Endothelial cell of umbilical vein (primary cell): Measurements from ENCODE around the gene SAP30. TPM values are rescaled to one million over a fixed set of nuclear protein-coding genes. Genes with fewer than 3 reads are reported as not detected.

Experiments used
- BruUV-seq: library from RNA; stranded (reverse); fragments of 400-500 nt; replicated peaks from 2 replicates; lab custom pipeline; 2021; lab: Mats Ljungman, UMichigan
- CTCF ChIA-PET: fragments of 300-600, 350-600 bp; sonication (Branson Sonifier 250); formaldehyde crosslinking; loops from one replicate; lab custom pipeline; 2021; ENCODE audit warnings: antibody characterized with exemption, inconsistent platforms; lab: Charles Lee
- POLR2A ChIA-PET: fragments of 300-600, 350-600 bp; sonication (Branson Sonifier 250); formaldehyde crosslinking; loops from one replicate; lab custom pipeline; 2021; ENCODE audit warnings: antibody characterized with exemption, inconsistent platforms; lab: Charles Lee
- DNase-seq: peaks from one replicate; pipeline ENCODE4 v3.0.0-alpha.2; 2011; ENCODE audit warnings: low read depth, low spot score
- FAIRE-seq: peaks from 2 replicates; lab custom pipeline; 2011; peaks lifted over from hg19 to GRCh38; lab: Jason Lieb, UNC
- H2AFZ ChIP-seq: 2 replicates; pipeline ENCODE4 v1.6.0; 2012; ENCODE audit warnings: low read depth, low read length, control low read depth, inconsistent platforms
- H3K27ac ChIP-seq: 2 replicates; pipeline ENCODE4 v1.5.1; 2011; ENCODE audit warnings: low read depth, mild to moderate bottlenecking, control low read depth, low read length, moderate library complexity; ENCODE audit not compliant: insufficient read depth
- H3K27me3 ChIP-seq, 2 experiments: 2 replicates each; pipeline versions ENCODE4 v1.6.0 to v1.6.1; 2011; ENCODE audit warnings: low read length in 2 of 2, mixed read lengths in 1 of 2; ENCODE audit not compliant: control insufficient read depth in 2 of 2, insufficient read depth in 2 of 2
- H3K36me3 ChIP-seq, 2 experiments: 2 replicates in 1 of 2; 3 replicates in 1 of 2; pipeline ENCODE4 v1.5.1; 2011; ENCODE audit warnings: low read length in 2 of 2, mild to moderate bottlenecking in 1 of 2, moderate library complexity in 1 of 2; ENCODE audit not compliant: control insufficient read depth in 2 of 2, insufficient read depth in 2 of 2; ENCODE audit errors: extremely low read depth in 1 of 2
- H3K4me1 ChIP-seq: 3 replicates; pipeline ENCODE4 v1.5.1; 2011; ENCODE audit warnings: mild to moderate bottlenecking, low read length; ENCODE audit not compliant: control insufficient read depth, insufficient read depth; ENCODE audit errors: extremely low read depth
- H3K4me2 ChIP-seq: 2 replicates; pipeline ENCODE4 v1.6.1; 2011; ENCODE audit warnings: low read length, control low read depth, mixed read lengths; ENCODE audit not compliant: insufficient read depth
- H3K4me3 ChIP-seq, 3 experiments: fragments of 200-600 bp in 1 of 3; sonication (generic), shearing (Covaris generic) in 1 of 3; replicated peaks in 1 of 3; 2 replicates each; pipeline ENCODE4 v1.5.1; 2011 to 2016; ENCODE audit warnings: control low read depth in 3 of 3, low read length in 3 of 3, mild to moderate bottlenecking in 2 of 3, inconsistent platforms in 1 of 3, low read depth in 1 of 3, moderate library complexity in 1 of 3; ENCODE audit not compliant: insufficient read depth in 1 of 3
- H3K79me2 ChIP-seq: 2 replicates; pipeline ENCODE4 v1.6.0; 2012; ENCODE audit warnings: low read length, inconsistent platforms; ENCODE audit not compliant: control insufficient read depth, insufficient read depth
- H3K9ac ChIP-seq: replicated peaks from 2 replicates; pipeline ENCODE3; 2011; ENCODE audit warnings: low read length, control low read depth; ENCODE audit not compliant: insufficient read depth; ENCODE audit errors: extremely low read depth
- H3K9me1 ChIP-seq: replicated peaks from 3 replicates; pipeline ENCODE4 v1.6.0; 2011; ENCODE audit warnings: mild to moderate bottlenecking, low read length; ENCODE audit not compliant: control insufficient read depth, insufficient read depth; ENCODE audit errors: extremely low read depth
- H3K9me3 ChIP-seq: replicated peaks from 2 replicates; pipeline ENCODE4 v1.5.1; 2012; ENCODE audit warnings: low read length, inconsistent platforms; ENCODE audit not compliant: control insufficient read depth, insufficient read depth
- H4K20me1 ChIP-seq: replicated peaks from 2 replicates; pipeline ENCODE3; 2011; ENCODE audit warnings: mild to moderate bottlenecking, low read length; ENCODE audit not compliant: control insufficient read depth, insufficient read depth; ENCODE audit errors: extremely low read depth
- POLR2AphosphoS5 ChIP-seq: IDR thresholded peaks from 2 replicates; pipeline ENCODE4 v1.6.1; 2012; ENCODE audit warnings: low read depth, mild to moderate bottlenecking, control low read depth, low read length, moderate library complexity; ENCODE audit not compliant: insufficient read depth
- dilution Hi-C: fragments of 300-500 bp; cut with MboI; formaldehyde crosslinking; loops from one replicate; pipeline ENCODE4 v1.15.0; 2019; ENCODE audit warnings: low sequenced_read_pairs; ENCODE audit not compliant: extremely low pct_ligation_motif_present
- intact Hi-C: fragments of 100-400 bp; cut with micrococcal nuclease; formaldehyde crosslinking; loops from one replicate; pipeline ENCODE4 v1.10.0; 2022
- polyA plus RNA-seq, 4 experiments: library from polyadenylated mRNA; depleted of rRNA in 3 of 4; stranded (reverse) in 3 of 4; unstranded in 1 of 4; fragments of >200 nt; gene quantifications; 2 replicates each; pipeline versions ENCODE4 v1.2.1 to v1.2.3, GENCODE V29; 2011 to 2012; ENCODE audit warnings: missing spikeins in 1 of 4
- total RNA-seq: library from RNA; stranded (reverse); gene quantifications from 2 replicates; pipeline ENCODE4 v1.2.3, GENCODE V29; 2021
- TF ChIP-seq, protein P1 (sequence below): IDR thresholded peaks from 2 replicates; pipeline ENCODE4 v1.6.1; 2011; ENCODE audit not compliant: insufficient read depth, insufficient read length
- TF ChIP-seq, protein P2 (sequence below), 2 donors: IDR thresholded peaks; 1 replicate in 1 of 2; 2 replicates in 1 of 2; pipeline ENCODE4 v1.5.1; 2011; ENCODE audit warnings: low read length in 2 of 2, mild to moderate bottlenecking in 2 of 2, moderate library complexity in 2 of 2, control low read depth in 1 of 2, inconsistent platforms in 1 of 2, low read depth in 1 of 2; ENCODE audit not compliant: insufficient read depth in 1 of 2; ENCODE audit errors: extremely low read depth in 1 of 2

The SAP30 gene
- total and polyA plus RNA-seq, 2 donors (not counting 3 experiments of a cell fraction or from before 2014, with no cell fraction given), result 9.9 to 23.8 TPM

DNA sequence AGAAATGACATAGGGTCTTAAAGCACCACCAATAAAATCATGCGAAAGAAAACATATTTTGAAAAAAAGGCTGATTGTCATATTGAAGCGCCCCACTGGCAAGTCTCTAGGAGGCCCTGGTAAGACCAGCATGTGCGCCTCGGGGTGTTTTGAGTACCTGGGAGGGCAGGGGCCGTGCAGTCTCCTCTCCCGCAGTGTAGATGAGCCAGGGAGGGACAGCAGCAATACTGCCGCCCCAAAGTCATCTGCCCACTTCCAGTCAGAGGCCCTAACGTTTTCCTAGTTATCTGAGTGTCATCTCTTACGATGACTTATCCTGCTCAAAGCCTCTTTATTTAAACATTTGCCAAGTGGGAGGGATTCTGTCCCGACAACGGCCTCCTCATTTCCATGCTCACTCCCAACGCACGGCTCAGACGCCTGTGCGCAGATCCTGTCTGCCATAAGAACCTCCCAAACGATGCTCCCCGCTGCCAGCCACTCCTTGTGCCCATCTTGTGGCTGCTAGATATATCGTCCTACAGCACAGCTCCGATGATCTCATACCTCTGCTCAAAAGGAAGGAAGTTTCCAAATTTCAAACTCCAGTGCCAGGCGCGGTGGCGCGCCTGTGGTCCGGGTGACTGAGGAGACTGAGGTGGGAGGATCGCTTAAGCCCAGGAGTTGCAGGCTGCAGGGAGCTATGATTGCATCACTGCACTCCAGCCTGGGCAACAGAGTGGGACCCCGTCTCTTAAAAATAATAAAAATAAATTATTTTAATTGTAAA lies 45.3 kb downstream of the SAP30 start:
- Histone ChIP-seq H2AFZ (no peak overlapping the region), H3K4me3 (no peak overlapping the region), H4K20me1 (no peaks in the 10 kb centered on the region), H3K9ac (no peak overlapping the region), H3K9me3 (no peaks in the 10 kb centered on the region), H3K27ac (no peak overlapping the region), H3K27me3 (no peaks in the 10 kb centered on the region), H3K4me2 (no peak overlapping the region), H3K9me1 (no peaks in the 10 kb centered on the region), H3K36me3 (no peaks in the 10 kb centered on the region), H3K4me1 (peaks cover 30% of the 10 kb centered on the region), H3K79me2 (no peaks in the 10 kb centered on the region)
- BruUV-seq, result no TSS peak
- DNase-seq (no peak), FAIRE-seq (no peak)
- no peak for TF ChIP-seq POLR2AphosphoS5
- TF ChIP-seq, protein P1, sequence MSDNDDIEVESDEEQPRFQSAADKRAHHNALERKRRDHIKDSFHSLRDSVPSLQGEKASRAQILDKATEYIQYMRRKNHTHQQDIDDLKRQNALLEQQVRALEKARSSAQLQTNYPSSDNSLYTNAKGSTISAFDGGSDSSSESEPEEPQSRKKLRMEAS, result no peak
- TF ChIP-seq, protein P2, sequence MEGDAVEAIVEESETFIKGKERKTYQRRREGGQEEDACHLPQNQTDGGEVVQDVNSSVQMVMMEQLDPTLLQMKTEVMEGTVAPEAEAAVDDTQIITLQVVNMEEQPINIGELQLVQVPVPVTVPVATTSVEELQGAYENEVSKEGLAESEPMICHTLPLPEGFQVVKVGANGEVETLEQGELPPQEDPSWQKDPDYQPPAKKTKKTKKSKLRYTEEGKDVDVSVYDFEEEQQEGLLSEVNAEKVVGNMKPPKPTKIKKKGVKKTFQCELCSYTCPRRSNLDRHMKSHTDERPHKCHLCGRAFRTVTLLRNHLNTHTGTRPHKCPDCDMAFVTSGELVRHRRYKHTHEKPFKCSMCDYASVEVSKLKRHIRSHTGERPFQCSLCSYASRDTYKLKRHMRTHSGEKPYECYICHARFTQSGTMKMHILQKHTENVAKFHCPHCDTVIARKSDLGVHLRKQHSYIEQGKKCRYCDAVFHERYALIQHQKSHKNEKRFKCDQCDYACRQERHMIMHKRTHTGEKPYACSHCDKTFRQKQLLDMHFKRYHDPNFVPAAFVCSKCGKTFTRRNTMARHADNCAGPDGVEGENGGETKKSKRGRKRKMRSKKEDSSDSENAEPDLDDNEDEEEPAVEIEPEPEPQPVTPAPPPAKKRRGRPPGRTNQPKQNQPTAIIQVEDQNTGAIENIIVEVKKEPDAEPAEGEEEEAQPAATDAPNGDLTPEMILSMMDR (IDR thresholded peaks at IDR 0.05; ENCODE audit: extremely low read depth in 1 of 2, insufficient read depth in 1 of 2, low read depth in 1 of 2, low read length in 2 of 2), result no peak
- intact Hi-C loops (loop anchor here (2.0 to 10.0 kb wide), 3 partner anchors 159 to 339 kb away; partner anchors contain the start of gene GALNT7), dilution Hi-C loops (no loop called here)
- CTCF ChIA-PET, result interaction anchor here (1.0 to 7.8 kb wide), 9 partner anchors 9 to 403 kb away, joined by 3 to 214 read pairs (median 5); partner anchors contain the start of gene HMGB2
- POLR2A ChIA-PET, result interaction anchor here (1.2 kb wide), 1 partner anchor 82 kb away, joined by 3 read pairs; the partner anchor contains the start of gene HMGB2
